ENCODE results near the gene SWT1. TPM values are rescaled to one million over a fixed set of nuclear protein-coding genes. Genes with fewer than 3 reads are reported as not detected.

Gene SWT1
- total and polyA plus RNA-seq, 7 experiments from 2014 or later = 4.1 to 11.5 (median 5.2) TPM

GRCh38 chr1:185311589-185312225 is 154.7 kb downstream of the SWT1 start:
- DNase-seq = no peak
- no peak overlapping the region for H3K27ac ChIP-seq (ENCODE audit: low read depth, low read length)
- ChIA-PET CTCF (no interaction called here), POLR2A (interaction anchor here (2.0 kb wide), 1 partner anchor 29 kb away, joined by 5 read pairs; no protein-coding TSS in a partner anchor)
- peaks cover 5 to 43% (median 31%) of the 10 kb centered on the region in 3 experiments for H3K36me3 ChIP-seq (ENCODE audit: control insufficient read depth in 2 of 3, insufficient read depth in 3 of 3, low read length in 3 of 3)
- peaks cover 43 to 61% (median 51%) of the 10 kb centered on the region in 7 donors for H3K4me1 Mint-ChIP-seq
- peaks cover 0 to 36% (median 22%) of the 10 kb centered on the region in 5 donors for H3K36me3 Mint-ChIP-seq
- no peak overlapping the region for H3K4me3 ChIP-seq (ENCODE audit: low read length)
- no peaks in the 10 kb centered on the region for H3K9me3 ChIP-seq (ENCODE audit: control insufficient read depth in 2 of 3, low read length in 3 of 3)
- no peak for ATAC-seq
- H3K9me3 Mint-ChIP-seq = peaks cover 0 to 5% (median 0%) of the 10 kb centered on the region in 11 donors
- intact Hi-C loops (cut with micrococcal nuclease) = loop anchor here (10.0 kb wide), 4 partner anchors 267 to 1257 kb away; partner anchors contain the start of genes NIBAN1 (in 1 of the 2), RNF2 (in 1 of the 2) and TSEN15 (in 1 of the 2)
- H3K27me3 Mint-ChIP-seq = no peaks in the 10 kb centered on the region
- H3K27ac Mint-ChIP-seq = peak overlapping the region in 5 of 9 donors; percentile 0 to 56 (median 26)
- H3K27me3 ChIP-seq (ENCODE audit: control insufficient read depth in 2 of 2, insufficient read depth in 2 of 2, low read length in 2 of 2) = no peaks in the 10 kb centered on the region
- H3K4me3 Mint-ChIP-seq = peak overlapping the region in 8 of 10 donors; percentile 2 to 100 (median 49)
- peaks cover 33 to 38% of the 10 kb centered on the region in 2 donors for H3K4me1 ChIP-seq (ENCODE audit: control insufficient read depth in 2 of 2, insufficient read depth in 2 of 2, low read length in 2 of 2)

GRCh38 chr1:185312361-185313138 is 155.6 kb downstream of the SWT1 start:
- Histone ChIP-seq H3K9me3 (ENCODE audit: control insufficient read depth in 2 of 3, low read length in 3 of 3) (no peaks in the 10 kb centered on the region), H3K36me3 (ENCODE audit: control insufficient read depth in 2 of 3, insufficient read depth in 3 of 3, low read length in 3 of 3) (peaks cover 5 to 37% (median 22%) of the 10 kb centered on the region in 3 experiments), H3K4me3 (ENCODE audit: low read length) (no peak overlapping the region), H3K27me3 (ENCODE audit: control insufficient read depth in 2 of 2, insufficient read depth in 2 of 2, low read length in 2 of 2) (no peaks in the 10 kb centered on the region), H3K27ac (ENCODE audit: low read depth, low read length) (no peak overlapping the region), H3K4me1 (ENCODE audit: control insufficient read depth in 2 of 2, insufficient read depth in 2 of 2, low read length in 2 of 2) (peaks cover 35 to 38% of the 10 kb centered on the region in 2 donors)
- peaks cover 0 to 8% (median 0%) of the 10 kb centered on the region in 11 donors for H3K9me3 Mint-ChIP-seq
- H3K27me3 Mint-ChIP-seq = peaks cover 0 to 2% (median 0%) of the 10 kb centered on the region in 5 donors
- peak overlapping the region in 9 of 10 donors; percentile 92 to 100 (median 97) for H3K4me3 Mint-ChIP-seq
- DNase-seq = no peak
- ChIA-PET CTCF (interaction anchor here (1.0 kb wide), 1 partner anchor 74 kb away, joined by 3 read pairs; no protein-coding TSS in a partner anchor), POLR2A (interaction anchor here (1.7 to 2.0 kb wide), 2 partner anchors 30 to 361 kb away, joined by 4 to 5 read pairs; no protein-coding TSS in a partner anchor)
- ATAC-seq = no peak
- H3K36me3 Mint-ChIP-seq = peaks cover 0 to 34% (median 16%) of the 10 kb centered on the region in 5 donors
- intact Hi-C loops (cut with micrococcal nuclease) = loop anchor here (10.0 kb wide), 4 partner anchors 268 to 1258 kb away; partner anchors contain the start of genes NIBAN1 (in 1 of the 2), RNF2 (in 1 of the 2) and TSEN15 (in 1 of the 2)
- H3K27ac Mint-ChIP-seq = peak overlapping the region in 4 of 9 donors; percentile 15 to 56 (median 33)
- peaks cover 43 to 60% (median 52%) of the 10 kb centered on the region in 7 donors for H3K4me1 Mint-ChIP-seq

GRCh38 chr1:185314411-185314810 is 157.4 kb downstream of the SWT1 start:
- H3K4me3 Mint-ChIP-seq = peak overlapping the region; percentile 92 to 100 (median 98)
- intact Hi-C loops (cut with micrococcal nuclease) = loop anchor here (1.0 to 10.0 kb wide), 6 partner anchors 9 to 1260 kb away; partner anchors contain the start of genes NIBAN1 (in 1 of the 2), RNF2 (in 1 of the 2) and TSEN15 (in 1 of the 2)
- H3K27me3 ChIP-seq (ENCODE audit: control insufficient read depth in 2 of 2, insufficient read depth in 2 of 2, low read length in 2 of 2) = no peaks in the 10 kb centered on the region
- ATAC-seq (no peak), DNase-seq (no peak)
- H3K9me3 ChIP-seq (ENCODE audit: control insufficient read depth in 2 of 3, low read length in 3 of 3) = no peaks in the 10 kb centered on the region
- H3K36me3 ChIP-seq (ENCODE audit: control insufficient read depth in 2 of 3, insufficient read depth in 3 of 3, low read length in 3 of 3) = peaks cover 4 to 21% (median 11%) of the 10 kb centered on the region in 3 experiments
- peaks cover 0 to 8% (median 0%) of the 10 kb centered on the region in 11 donors for H3K9me3 Mint-ChIP-seq
- POLR2A ChIA-PET = interaction anchor here (0.9 to 1.7 kb wide), 6 partner anchors 36 to 360 kb away, joined by 3 to 6 read pairs (median 4); no protein-coding TSS in a partner anchor
- no peak overlapping the region for H3K27ac ChIP-seq (ENCODE audit: low read depth, low read length)
- peaks cover 42 to 46% of the 10 kb centered on the region in 2 donors for H3K4me1 ChIP-seq (ENCODE audit: control insufficient read depth in 2 of 2, insufficient read depth in 2 of 2, low read length in 2 of 2)
- H3K27me3 Mint-ChIP-seq = peaks cover 0 to 2% (median 0%) of the 10 kb centered on the region in 5 donors
- peak overlapping the region; percentile 95 for H3K4me3 ChIP-seq (ENCODE audit: low read length)
- H3K36me3 Mint-ChIP-seq = peaks cover 0 to 31% (median 7%) of the 10 kb centered on the region in 5 donors
- CTCF ChIA-PET = interaction anchor here (0.6 to 1.3 kb wide), 5 partner anchors 12 to 509 kb away, joined by 3 to 5 read pairs (median 3); no protein-coding TSS in a partner anchor
- H3K27ac Mint-ChIP-seq = peak overlapping the region in 8 of 9 donors; percentile 4 to 97 (median 67)
- H3K4me1 Mint-ChIP-seq = peaks cover 49 to 70% (median 59%) of the 10 kb centered on the region in 7 donors

- peaks cover 0 to 32% (median 7%) of the 10 kb centered on the region in 5 donors for H3K36me3 Mint-ChIP-seq
- intact Hi-C loops (cut with micrococcal nuclease) = loop anchor here (1.0 to 10.0 kb wide), 15 partner anchors 7 to 1845 kb away; partner anchors contain the start of genes RNF2 (in 2 of the 2), TSEN15 (in 2 of the 2), ARPC5 (in 1 of the 2) and NIBAN1 (in 1 of the 2)
- H3K4me3 Mint-ChIP-seq = peak overlapping the region; percentile 92 to 100 (median 98)
- Histone ChIP-seq H3K9me3 (ENCODE audit: control insufficient read depth in 2 of 3, low read length in 3 of 3) (no peaks in the 10 kb centered on the region), H3K4me3 (ENCODE audit: low read length) (peak overlapping the region; percentile 95), H3K4me1 (ENCODE audit: control insufficient read depth in 2 of 2, insufficient read depth in 2 of 2, low read length in 2 of 2) (peaks cover 42 to 46% of the 10 kb centered on the region in 2 donors), H3K36me3 (ENCODE audit: control insufficient read depth in 2 of 3, insufficient read depth in 3 of 3, low read length in 3 of 3) (peaks cover 0 to 15% (median 5%) of the 10 kb centered on the region in 3 experiments), H3K27me3 (ENCODE audit: control insufficient read depth in 2 of 2, insufficient read depth in 2 of 2, low read length in 2 of 2) (no peaks in the 10 kb centered on the region), H3K27ac (ENCODE audit: low read depth, low read length) (peak overlapping the region; percentile 99)
- H3K9me3 Mint-ChIP-seq = peaks cover 0 to 8% (median 0%) of the 10 kb centered on the region in 11 donors
- DNase-seq = no peak
- ATAC-seq = no peak
- peak overlapping the region; percentile 96 to 99 (median 99) for H3K27ac Mint-ChIP-seq
- H3K27me3 Mint-ChIP-seq = peaks cover 0 to 2% (median 0%) of the 10 kb centered on the region in 5 donors
- ChIA-PET CTCF (interaction anchor here (0.6 to 3.8 kb wide), 3 partner anchors 76 to 355 kb away, joined by 3 to 28 read pairs (median 9); no protein-coding TSS in a partner anchor), POLR2A (interaction anchor here (0.8 to 4.7 kb wide), 17 partner anchors 9 to 379 kb away, joined by 3 to 60 read pairs (median 14); partner anchors contain the start of genes SWT1 and TRMT1L)
- peaks cover 49 to 69% (median 58%) of the 10 kb centered on the region in 7 donors for H3K4me1 Mint-ChIP-seq
Observed at GRCh38 chr1:185315445-185316071, 158.6 kb downstream of the SWT1 start.

- ATAC-seq (peak; percentile 53), DNase-seq (peak; percentile 76 to 89 (median 86))
- H3K4me1 Mint-ChIP-seq = peaks cover 47 to 63% (median 54%) of the 10 kb centered on the region in 7 donors
- H3K27ac Mint-ChIP-seq = peak overlapping the region; percentile 96 to 99 (median 99)
- Histone ChIP-seq H3K27ac (ENCODE audit: low read depth, low read length) (peak overlapping the region; percentile 99), H3K27me3 (ENCODE audit: control insufficient read depth in 2 of 2, insufficient read depth in 2 of 2, low read length in 2 of 2) (no peaks in the 10 kb centered on the region), H3K36me3 (ENCODE audit: control insufficient read depth in 2 of 3, insufficient read depth in 3 of 3, low read length in 3 of 3) (peaks cover 0 to 9% (median 0%) of the 10 kb centered on the region in 3 experiments), H3K4me3 (ENCODE audit: low read length) (peak overlapping the region; percentile 95), H3K9me3 (ENCODE audit: control insufficient read depth in 2 of 3, low read length in 3 of 3) (no peaks in the 10 kb centered on the region), H3K4me1 (ENCODE audit: control insufficient read depth in 2 of 2, insufficient read depth in 2 of 2, low read length in 2 of 2) (peaks cover 39 to 46% of the 10 kb centered on the region in 2 donors)
- intact Hi-C loops (cut with micrococcal nuclease) = loop anchor here (1.0 to 10.0 kb wide), 31 partner anchors 8 to 1846 kb away; partner anchors contain the start of genes ODR4 (in 2 of the 2), RNF2 (in 2 of the 2), SWT1 (in 2 of the 2) and TPR (in 2 of the 2)
- H3K36me3 Mint-ChIP-seq = peaks cover 0 to 36% (median 7%) of the 10 kb centered on the region in 5 donors
- peak overlapping the region; percentile 92 to 100 (median 98) for H3K4me3 Mint-ChIP-seq
- ChIA-PET CTCF (interaction anchor here (0.6 to 3.8 kb wide), 11 partner anchors 21 to 380 kb away, joined by 3 to 28 read pairs (median 5); no protein-coding TSS in a partner anchor), POLR2A (interaction anchor here (0.8 to 4.7 kb wide), 27 partner anchors 9 to 378 kb away, joined by 3 to 60 read pairs (median 6); partner anchors contain the start of genes SWT1 and TRMT1L)
- peaks cover 0 to 8% (median 0%) of the 10 kb centered on the region in 11 donors for H3K9me3 Mint-ChIP-seq
- peaks cover 0 to 2% (median 0%) of the 10 kb centered on the region in 5 donors for H3K27me3 Mint-ChIP-seq
Observed at GRCh38 chr1:185316163-185317033, 159.4 kb downstream of the SWT1 start.
